Measurements from ENCODE around the gene E2F6. TPM values are rescaled to one million over a fixed set of nuclear protein-coding genes. Genes with fewer than 3 reads are reported as not detected.

E2F6 gene
- total and polyA plus RNA-seq, 10 of the 15 experiments (the other 5 are each of a cell fraction or from before 2014, with no cell fraction given), result 4.2 to 15.5 (median 11.3) TPM

- TF ChIP-seq MLLT1 (IDR thresholded peaks at IDR 0.05) (no peak), MEF2B (IDR thresholded peaks at IDR 0.05; ENCODE audit: partially characterized antibody, poor library complexity, severe bottlenecking) (no peak), BRCA1 (IDR thresholded peaks at IDR 0.05; ENCODE audit: low read depth, low read length) (no peak), MYB (IDR thresholded peaks at IDR 0.05; ENCODE audit: borderline replicate concordance, low read depth, low read length) (no peak)
Measured at GRCh38 chr2:11433822-11434221, 32.1 kb downstream of the E2F6 start (continued).

DNA sequence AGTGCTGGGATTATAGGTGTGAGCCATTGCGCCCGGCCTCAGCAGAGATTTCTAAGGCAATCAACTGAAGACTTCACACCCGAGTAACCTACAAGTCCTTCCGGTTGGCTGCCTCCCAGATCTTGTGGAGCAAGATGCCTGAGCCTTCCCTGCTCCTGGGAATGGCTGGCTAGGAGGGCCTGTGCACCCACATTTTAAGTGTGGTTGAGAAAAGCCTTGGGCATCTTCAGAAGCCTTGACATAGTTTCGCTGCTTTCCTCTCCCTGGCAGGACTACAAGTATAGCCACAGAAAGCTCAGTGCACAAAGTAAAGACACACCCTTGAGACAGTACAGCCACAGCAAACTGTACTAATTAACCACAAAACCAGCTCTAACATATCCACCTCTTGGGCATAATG lies 35.2 kb downstream of the E2F6 start:
- no peaks in the 10 kb centered on the region for H3K36me3 ChIP-seq (ENCODE audit: control insufficient read depth in 2 of 2, insufficient read depth in 2 of 2, low read length in 1 of 2)
- ChIA-PET CTCF (no interaction called here), POLR2A (no interaction called here), SMC1A (ENCODE audit: uncharacterized antibody, unreplicated experiment) (no interaction called here), RAD21 (ENCODE audit: unreplicated experiment) (no interaction called here)
- H3K4me3 ChIP-seq, result no peak overlapping the region
- H3K4me2 ChIP-seq (ENCODE audit: control insufficient read depth, insufficient read depth), result no peak overlapping the region
- no TSS peak for BruUV-seq (replicated peaks)
- 79% methylated on average over 5 of the region's 5 CpGs for WGBS (ENCODE audit: insufficient coverage, insufficient replicate concordance, low lambda C conversion rate, missing lambda C conversion rate)
- no peaks in the 10 kb centered on the region for H4K20me1 ChIP-seq (ENCODE audit: control insufficient read depth, insufficient read depth)
- H3K4me1 ChIP-seq (ENCODE audit: control insufficient read depth, insufficient read depth, low read length), result no peaks in the 10 kb centered on the region
- intact Hi-C loops (cut with micrococcal nuclease; ENCODE audit: unreplicated experiment), result no loop called here
- H3K27ac ChIP-seq (ENCODE audit: control insufficient read depth, insufficient read depth), result no peak overlapping the region
- H3K27me3 ChIP-seq (replicated peaks in 1 of 2; ENCODE audit: control insufficient read depth in 2 of 2, insufficient read depth in 2 of 2, low read length in 1 of 2), result no peaks in the 10 kb centered on the region
- no peaks in the 10 kb centered on the region for H3K79me2 ChIP-seq (ENCODE audit: control insufficient read depth, insufficient read depth, low read length)
- no peaks in the 10 kb centered on the region for H3K9me3 ChIP-seq (replicated peaks; ENCODE audit: control insufficient read depth, insufficient read depth, low read length)
- ATAC-seq, result no peak
- in situ Hi-C loops (cut with MboI), result no loop called here
- no peak overlapping the region for H2AFZ ChIP-seq (ENCODE audit: control insufficient read depth, low read depth, low read length)
- DNase-seq (ENCODE audit: low read depth, low spot score), result no peak
- no peak for FAIRE-seq
- H3K9ac ChIP-seq (ENCODE audit: control insufficient read depth, insufficient read depth, low read length), result no peak overlapping the region
- TF ChIP-seq, protein P1, sequence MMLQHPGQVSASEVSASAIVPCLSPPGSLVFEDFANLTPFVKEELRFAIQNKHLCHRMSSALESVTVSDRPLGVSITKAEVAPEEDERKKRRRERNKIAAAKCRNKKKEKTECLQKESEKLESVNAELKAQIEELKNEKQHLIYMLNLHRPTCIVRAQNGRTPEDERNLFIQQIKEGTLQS (IDR thresholded peaks at IDR 0.05; ENCODE audit: borderline replicate concordance, extremely low read depth, low read depth, low read length), result no peak
- TF ChIP-seq MLLT1 (IDR thresholded peaks at IDR 0.05) (no peak), PKNOX1 (IDR thresholded peaks at IDR 0.05) (no peak), SREBF2 (IDR thresholded peaks at IDR 0.05; ENCODE audit: low read length) (no peak), EGR1 (IDR thresholded peaks at IDR 0.05; ENCODE audit: borderline replicate concordance in 1 of 2, low read depth in 2 of 2, low read length in 2 of 2) (no peak), CREB1 (IDR thresholded peaks at IDR 0.05; ENCODE audit: low read depth) (no peak), BACH1 (IDR thresholded peaks at IDR 0.05; ENCODE audit: borderline replicate concordance) (no peak), EED (IDR thresholded peaks at IDR 0.05; ENCODE audit: low read depth) (no peak), FOXM1 (IDR thresholded peaks at IDR 0.05; ENCODE audit: low read depth, low read length) (no peak), CHD1 (IDR thresholded peaks at IDR 0.05; ENCODE audit: low read depth, low read length) (no peak), PAX8 (IDR thresholded peaks at IDR 0.05) (no peak)
- TF ChIP-seq, protein P2, sequence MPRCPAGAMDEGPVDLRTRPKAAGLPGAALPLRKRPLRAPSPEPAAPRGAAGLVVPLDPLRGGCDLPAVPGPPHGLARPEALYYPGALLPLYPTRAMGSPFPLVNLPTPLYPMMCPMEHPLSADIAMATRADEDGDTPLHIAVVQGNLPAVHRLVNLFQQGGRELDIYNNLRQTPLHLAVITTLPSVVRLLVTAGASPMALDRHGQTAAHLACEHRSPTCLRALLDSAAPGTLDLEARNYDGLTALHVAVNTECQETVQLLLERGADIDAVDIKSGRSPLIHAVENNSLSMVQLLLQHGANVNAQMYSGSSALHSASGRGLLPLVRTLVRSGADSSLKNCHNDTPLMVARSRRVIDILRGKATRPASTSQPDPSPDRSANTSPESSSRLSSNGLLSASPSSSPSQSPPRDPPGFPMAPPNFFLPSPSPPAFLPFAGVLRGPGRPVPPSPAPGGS (IDR thresholded peaks at IDR 0.05; ENCODE audit: borderline replicate concordance, insufficient read depth, low read depth, low read length, poor library complexity, severe bottlenecking), result no peak
